Skin epidermis (tissue), 12 donors: ENCODE measurements around the gene AXIN1.
"Not testable (repeated sequence)": the region's sequence is repeated elsewhere in the genome, so short reads cannot be mapped to it uniquely, and the experiment has no call there.

ENCODE experiments used
- H3K27ac ChIP-seq, 21 experiments: fragments of 200-600 bp; sonication (generic) in 11 of 21; one replicate each; pipeline ENCODE4 v1.5.0; 2020; ENCODE audit warnings: mild to moderate bottlenecking in 3 of 21, inconsistent platforms in 2 of 21, moderate library complexity in 2 of 21
- H3K4me3 ChIP-seq, 7 experiments: fragments of 200-600 bp; sonication (generic) in 2 of 7; one replicate each; pipeline ENCODE4 v1.5.0; 2020; ENCODE audit warnings: inconsistent platforms in 2 of 7, mild to moderate bottlenecking in 2 of 7, moderate library complexity in 1 of 7

AXIN1 gene

GRCh38 chr16:383326-384051, 31.0 kb upstream of the AXIN1 start:
- peak overlapping the region in 15 of 21 experiments; percentile 0 to 93 (median 41) for H3K27ac ChIP-seq
- peak overlapping the region; percentile 8 to 93 (median 84) for H3K4me3 ChIP-seq

GRCh38 chr16:381789-382717, 29.5 kb upstream of the AXIN1 start, which contains the start of gene PGAP6:
Gene PGAP6, minus strand, starts transcription at chr16:381978. Its CDS starts 157 bp downstream, at chr16:381821.
- Histone ChIP-seq H3K4me3 (peak within 1 kb of the TSS; percentile 59 to 93 (median 84)), H3K27ac (peak within 1 kb of the TSS in 20 of 21 experiments; percentile 47 to 93 (median 84))

DNA sequence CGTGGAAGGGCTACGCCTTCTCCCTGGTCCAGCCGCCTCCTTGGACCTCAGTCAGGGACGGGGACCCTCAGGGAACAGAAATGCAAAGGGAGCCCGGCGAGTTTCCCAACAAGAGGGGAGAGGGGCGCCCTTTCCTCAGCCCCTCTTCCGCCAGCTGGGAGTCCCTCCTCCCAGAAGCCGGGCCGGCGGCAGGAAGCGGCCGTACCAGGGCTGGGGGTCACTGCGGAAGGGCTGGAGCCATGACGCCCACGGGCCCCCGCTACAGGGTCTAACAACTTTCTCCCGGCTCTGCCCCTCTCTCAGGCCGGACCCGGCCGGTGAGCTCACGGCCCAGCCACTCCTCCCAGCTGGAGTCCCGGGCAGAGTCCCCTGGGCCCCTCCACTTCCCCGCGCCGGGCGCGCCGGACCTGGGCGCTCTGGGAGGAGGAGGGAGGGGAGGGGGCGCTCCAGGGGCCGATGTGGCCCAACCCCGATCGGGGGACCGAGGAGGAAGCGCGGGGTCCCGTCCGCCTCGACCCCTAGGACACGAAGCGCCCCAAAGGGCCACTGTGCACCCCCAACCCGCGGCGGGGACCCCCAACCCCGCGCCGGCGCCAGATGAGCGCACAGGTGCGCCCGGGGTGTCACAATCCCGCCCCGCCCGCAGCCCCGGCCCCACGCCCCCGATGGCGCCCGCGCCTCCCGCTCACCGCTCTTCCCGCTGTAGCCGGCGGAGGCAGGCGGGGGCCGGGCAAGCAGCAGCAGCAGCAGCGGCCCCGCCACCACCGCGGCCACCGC, 28.7 kb upstream of the AXIN1 start:
- peak overlapping the region; percentile 51 to 90 (median 73) for H3K4me3 ChIP-seq
- peak overlapping the region in 20 of 21 experiments; percentile 12 to 91 (median 76) for H3K27ac ChIP-seq

GRCh38 chr16:380762-381011, 28.2 kb upstream of the AXIN1 start:
- Histone ChIP-seq H3K27ac (peak overlapping the region in 17 of 21 experiments; percentile 60 to 91 (median 77)), H3K4me3 (peak overlapping the region; percentile 51 to 90 (median 73))

- peak overlapping the region in 9 of 21 experiments; percentile 12 to 91 (median 85) for H3K27ac ChIP-seq
- peak overlapping the region in 4 of 7 experiments; percentile 64 to 90 (median 82) for H3K4me3 ChIP-seq
Observed at GRCh38 chr16:379961-380761, 27.6 kb upstream of the AXIN1 start.

DNA sequence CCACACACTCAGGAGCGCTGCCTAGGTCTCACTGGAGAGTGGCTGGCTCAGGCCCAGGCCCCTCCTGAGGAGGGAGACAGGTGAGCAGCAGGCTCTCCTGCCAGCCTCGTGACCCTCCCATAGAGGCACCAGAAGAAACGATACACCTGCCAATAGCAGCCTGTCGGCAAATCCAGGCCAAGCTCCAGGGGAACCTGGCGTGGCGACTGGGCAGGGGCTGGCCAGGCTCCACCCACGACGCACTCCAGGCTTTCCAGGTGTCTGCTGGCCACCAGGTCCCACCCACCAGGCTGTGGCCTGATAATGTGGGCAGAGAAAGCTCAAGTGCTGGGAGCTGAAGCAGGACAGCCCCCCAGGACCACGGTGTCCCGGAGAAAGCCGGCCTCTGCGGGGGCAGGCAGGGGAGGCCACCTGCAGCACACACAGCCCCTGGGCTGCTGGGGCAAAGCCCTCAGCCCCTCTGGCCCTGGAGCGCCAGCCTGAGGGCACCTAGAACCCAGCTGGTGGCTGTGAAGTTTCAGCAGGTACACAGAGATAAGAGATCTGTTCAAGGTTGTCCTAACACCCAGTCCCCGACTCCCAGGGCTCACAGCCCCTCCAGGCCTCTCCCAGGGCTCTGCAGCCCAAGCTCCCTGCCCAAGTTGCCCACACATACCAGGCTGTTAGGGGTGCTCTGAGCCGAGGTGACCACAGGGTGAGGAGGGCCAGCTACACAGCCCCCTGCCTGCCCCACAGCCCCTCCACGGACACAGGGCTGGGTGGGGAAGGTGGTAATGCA, 26.8 kb upstream of the AXIN1 start:
- H3K27ac ChIP-seq, result peak overlapping the region in 4 of 21 experiments; percentile 12 to 44 (median 18)

GRCh38 chr16:378821-379182, 26.3 kb upstream of the AXIN1 start:
- H3K4me3 ChIP-seq, result no peak overlapping the region
- no peak overlapping the region for H3K27ac ChIP-seq

More for the DNA sequence above, 26.8 kb upstream of the AXIN1 start:
- no peak overlapping the region for H3K4me3 ChIP-seq

GRCh38 chr16:378113-378820, 25.7 kb upstream of the AXIN1 start:
- not testable (repeated sequence) for H3K4me3 ChIP-seq, H3K27ac ChIP-seq

DNA sequence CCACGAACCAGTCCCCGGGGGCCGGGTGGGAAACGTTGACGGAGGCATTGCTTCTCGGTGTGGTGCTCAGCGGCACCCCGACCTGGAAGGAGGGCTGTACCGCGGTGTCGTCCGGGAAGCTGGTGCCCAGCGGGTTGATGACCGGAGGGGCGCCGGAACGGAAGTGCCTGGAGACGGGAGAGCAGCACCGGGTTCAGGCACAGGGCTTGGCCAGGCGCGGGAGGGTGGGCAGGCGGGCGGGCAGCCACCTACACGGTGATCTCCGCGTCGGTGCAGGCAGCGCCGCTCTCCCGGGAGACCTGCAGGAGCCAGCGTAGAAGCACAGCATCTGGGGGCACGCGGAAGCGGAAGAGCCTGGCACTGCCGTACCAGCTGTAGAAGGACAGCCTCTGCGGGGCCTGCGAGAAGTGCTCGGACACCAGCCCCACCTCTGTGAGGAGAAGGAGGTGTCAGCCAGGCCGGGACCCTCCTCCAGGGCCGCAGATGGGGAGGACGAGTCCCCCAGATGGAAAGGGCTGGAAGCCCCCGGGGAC, 25.0 kb upstream of the AXIN1 start:
- no peak overlapping the region for H3K27ac ChIP-seq
- H3K4me3 ChIP-seq, result no peak overlapping the region

DNA sequence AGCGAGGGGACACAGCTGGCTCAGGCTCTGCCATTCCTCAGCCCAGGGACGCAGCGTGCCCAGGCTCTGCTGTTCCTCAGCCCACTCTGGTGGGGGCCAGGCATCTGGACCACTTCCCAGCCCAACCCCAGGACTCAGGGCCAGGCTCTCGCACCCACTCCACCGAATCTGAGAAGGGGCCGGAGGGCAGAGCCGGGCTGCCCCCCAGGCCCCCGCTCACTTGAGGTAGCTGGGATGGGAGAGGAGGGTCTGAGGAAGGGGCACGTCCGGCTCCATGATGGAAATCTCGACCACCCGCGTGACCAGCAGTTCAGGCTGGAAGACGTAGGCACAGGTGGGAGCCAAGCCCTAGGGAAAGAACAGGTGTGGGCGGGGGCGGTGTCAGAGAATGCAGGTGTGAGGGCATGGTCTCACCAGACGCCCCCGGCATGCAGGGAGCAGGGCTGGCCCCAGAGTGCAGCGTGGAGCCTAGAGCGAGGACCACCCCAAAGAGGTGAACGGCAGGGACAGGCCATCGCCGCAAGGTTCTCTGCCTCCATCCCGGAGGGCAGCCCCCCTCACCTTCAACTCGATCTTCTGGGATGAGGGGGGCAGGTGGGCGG, 24.4 kb upstream of the AXIN1 start:
- Histone ChIP-seq H3K27ac (no peak overlapping the region), H3K4me3 (no peak overlapping the region)

GRCh38 chr16:375927-376816, 23.6 kb upstream of the AXIN1 start:
- Histone ChIP-seq H3K4me3 (no peak overlapping the region), H3K27ac (no peak overlapping the region)

- Histone ChIP-seq H3K27ac (no peak overlapping the region), H3K4me3 (no peak overlapping the region)
Observed at GRCh38 chr16:375212-375611, 22.7 kb upstream of the AXIN1 start.

GRCh38 chr16:374616-374926, 22.0 kb upstream of the AXIN1 start:
- Histone ChIP-seq H3K27ac (no peak overlapping the region), H3K4me3 (no peak overlapping the region)

DNA sequence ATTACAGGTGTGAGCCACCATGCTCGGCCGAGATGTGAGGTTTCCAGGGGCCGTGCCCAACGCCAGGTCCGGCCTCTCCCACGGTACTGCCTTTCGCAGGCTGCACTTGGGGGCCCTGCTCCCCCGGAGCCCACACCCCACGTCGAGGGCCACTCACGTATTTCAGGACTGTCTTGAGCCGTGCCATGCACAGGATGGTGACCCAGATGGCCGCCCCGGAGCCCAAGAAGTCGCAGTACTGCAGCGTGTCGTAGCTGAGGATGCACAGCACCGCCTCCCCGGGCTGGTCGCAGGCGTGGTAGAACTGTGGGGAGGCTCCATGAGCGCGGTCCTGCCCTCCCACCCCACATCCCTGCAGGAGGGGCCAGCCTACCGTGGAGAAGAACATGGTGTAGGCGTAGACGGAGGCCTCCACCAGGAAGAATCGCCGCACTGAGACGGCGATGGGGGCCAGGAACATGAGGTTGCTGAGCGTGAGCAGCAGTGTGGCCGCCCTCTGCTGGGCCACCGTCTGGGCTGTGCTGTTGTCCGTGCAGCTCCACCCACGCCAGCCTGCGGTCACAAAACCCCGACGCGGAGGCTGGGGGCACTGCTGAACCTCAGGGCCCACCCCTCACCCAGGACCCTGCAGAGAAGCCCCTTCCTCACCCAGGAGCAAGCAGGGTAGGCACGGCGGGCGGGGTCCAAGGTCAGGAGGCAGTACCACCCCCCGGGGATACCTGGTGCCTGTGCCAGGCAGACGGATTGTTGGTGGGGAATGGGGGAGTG, 21.5 kb upstream of the AXIN1 start:
- no peak overlapping the region for H3K4me3 ChIP-seq
- H3K27ac ChIP-seq, result no peak overlapping the region

- Histone ChIP-seq H3K27ac (no peak overlapping the region), H3K4me3 (no peak overlapping the region)
Observed at GRCh38 chr16:373020-373598, 20.6 kb upstream of the AXIN1 start.
